K562 (cell line): ENCODE results near the gene SLFNL1. TPM values are rescaled to one million over a fixed set of nuclear protein-coding genes. Genes with fewer than 3 reads are reported as not detected.

Experiments
- BHLHE40 ChIP-seq: IDR thresholded peaks from 2 replicates; pipeline ENCODE4 v1.6.1; 2011; ENCODE audit warnings: low read length, improper control_type of control experiment
- BMI1 ChIP-seq: fragments of 150-350 bp; IDR thresholded peaks from 2 replicates; pipeline ENCODE4 v1.6.1; 2014; ENCODE audit warnings: low read length
- CAMTA2 ChIP-seq: fragments of 250-450 bp; sonication (Bioruptor Pico); conservative IDR thresholded peaks from 2 replicates; pipeline ENCODE4 v1.5.1; 2022
- CTBP1 ChIP-seq: fragments of 450-650 bp; IDR thresholded peaks from 2 replicates; pipeline ENCODE4 v1.6.1; 2016; ENCODE audit warnings: borderline replicate concordance
- DIDO1 ChIP-seq: fragments of 450-650 bp; IDR thresholded peaks from 2 replicates; pipeline ENCODE4 v1.6.1; 2016; ENCODE audit warnings: low read depth, missing biosample characterization, missing genetic modification characterization
- ELK3 ChIP-seq: fragments of 450-650 bp; formaldehyde crosslinking; IDR thresholded peaks from 2 replicates; pipeline ENCODE4 v1.4.0; 2020; ENCODE audit warnings: mild to moderate bottlenecking
- FUS ChIP-seq: fragments of 200-400 bp; formaldehyde crosslinking; optimal IDR thresholded peaks from 2 replicates; pipeline ENCODE3; 2017; ENCODE audit warnings: low read depth, low read length
- HDAC1 ChIP-seq, 2 experiments: fragments of 450-650 bp; IDR thresholded peaks; 2 replicates each; pipeline ENCODE4 v1.6.1; 2016 to 2017; ENCODE audit warnings: inconsistent platforms in 1 of 2, mild to moderate bottlenecking in 1 of 2, moderate library complexity in 1 of 2
- JUN ChIP-seq, 2 experiments: sonication (generic) in 1 of 2; formaldehyde crosslinking in 1 of 2; IDR thresholded peaks; 2 replicates each; pipeline versions ENCODE4 v1.6.1 to v1.8.0; 2012 to 2022; ENCODE audit warnings: borderline replicate concordance in 2 of 2, mild to moderate bottlenecking in 2 of 2, improper control_type of control experiment in 1 of 2, low read depth in 1 of 2, low read length in 1 of 2, missing genetic modification reagents in 1 of 2
- PHF20 ChIP-seq: fragments of 450-650 bp; IDR thresholded peaks from 2 replicates; pipeline ENCODE4 v1.6.1; 2018; ENCODE audit not compliant: partially characterized antibody
- RB1 ChIP-seq: fragments of 450-650 bp; IDR thresholded peaks from 2 replicates; pipeline ENCODE4 v1.6.1; 2017; ENCODE audit warnings: low read depth, mild to moderate bottlenecking
- SIN3B ChIP-seq: fragments of 450-650 bp; IDR thresholded peaks from 2 replicates; pipeline ENCODE4 v1.6.1; 2017; ENCODE audit warnings: low read depth, mild to moderate bottlenecking, moderate library complexity
- SMARCA4 ChIP-seq: fragments of 450-650 bp; IDR thresholded peaks from 2 replicates; pipeline ENCODE4 v1.6.1; 2016
- SREBF1 ChIP-seq: fragments of 150-350 bp; IDR thresholded peaks from 2 replicates; pipeline ENCODE4 v1.6.1; 2014; ENCODE audit warnings: antibody characterized with exemption, low read depth, low read length, borderline replicate concordance
- SRSF3 ChIP-seq: fragments of 200-400 bp; formaldehyde crosslinking; IDR thresholded peaks from 2 replicates; pipeline ENCODE4 v1.6.1; 2016; ENCODE audit warnings: mild to moderate bottlenecking, low read length, moderate library complexity; ENCODE audit not compliant: insufficient read depth
- TRIM24 ChIP-seq, 2 experiments: fragments of 450-650 bp; IDR thresholded peaks; 2 replicates each; pipeline ENCODE4 v1.6.1; 2016
- TRIM28 ChIP-seq: fragments of 450-650 bp; IDR thresholded peaks from 2 replicates; pipeline ENCODE4 v1.6.1; 2017
- ZBTB43 ChIP-seq: sonication (generic); formaldehyde crosslinking; IDR thresholded peaks from 2 replicates; pipeline ENCODE4 v1.8.0; 2023; ENCODE audit warnings: mild to moderate bottlenecking, missing genetic modification reagents
- ZNF263 ChIP-seq: sonication (generic); formaldehyde crosslinking; IDR thresholded peaks from 2 replicates; pipeline ENCODE4 v1.8.0; 2022; ENCODE audit warnings: mild to moderate bottlenecking, missing genetic modification reagents, borderline replicate concordance
- ZNF3 ChIP-seq: fragments of 250-450 bp; sonication (Bioruptor Pico); IDR thresholded peaks from 2 replicates; pipeline ENCODE4 v1.5.0; 2021; ENCODE audit warnings: mild to moderate bottlenecking, moderate library complexity
- ZNF316 ChIP-seq: fragments of 450-650 bp; IDR thresholded peaks from 2 replicates; pipeline ENCODE4 v1.6.1; 2016
- polyA plus RNA-seq, 8 experiments: library from polyadenylated mRNA; depleted of rRNA in 4 of 8; stranded (reverse) in 5 of 8; unstranded in 3 of 8; fragments of >200 nt; fragmentation: Nextera tagmentation in 2 of 8; fragmentation: Illumina TruSeq in 1 of 8; extraction: Ambion mirVana in 2 of 8; extraction: Trizol in 1 of 8; gene quantifications; 2 replicates each; pipeline versions ENCODE4 v1.2.1 to v1.2.3, GENCODE V29; 2011 to 2014; ENCODE audit warnings: inconsistent platforms in 1 of 8, missing spikeins in 1 of 8
- total RNA-seq, 7 experiments: library from RNA; depleted of rRNA in 6 of 7; stranded (reverse); fragments of >200 nt in 6 of 7; fragmentation: Illumina TruSeq in 2 of 7; extraction: Trizol in 2 of 7; gene quantifications; 2 replicates each; pipeline versions ENCODE4 v1.2.1 to v1.2.3, GENCODE V29; 2011 to 2021; ENCODE audit warnings: low replicate concordance in 1 of 7
- TF ChIP-seq, protein P1 (sequence below): fragments of 450-650 bp; IDR thresholded peaks from 2 replicates; pipeline ENCODE4 v1.6.1; 2018; ENCODE audit warnings: mild to moderate bottlenecking, low read depth; ENCODE audit not compliant: partially characterized antibody
- TF ChIP-seq, protein P2 (sequence below): fragments of 250-450 bp; sonication (Bioruptor Pico); IDR thresholded peaks from 2 replicates; pipeline ENCODE4 v1.5.0; 2022; ENCODE audit warnings: mild to moderate bottlenecking
- TF ChIP-seq, protein P3 (sequence below): sonication (generic); formaldehyde crosslinking; IDR thresholded peaks from 2 replicates; pipeline ENCODE4 v1.8.0; 2022; ENCODE audit warnings: mild to moderate bottlenecking, low read depth, missing genetic modification reagents

The SLFNL1 gene
- total and polyA plus RNA-seq, 9 of the 15 experiments (the other 6 are each of a cell fraction or from before 2014, with no cell fraction given): 0.05 to 0.14 (median 0.06) TPM; not detected in 5

DNA sequence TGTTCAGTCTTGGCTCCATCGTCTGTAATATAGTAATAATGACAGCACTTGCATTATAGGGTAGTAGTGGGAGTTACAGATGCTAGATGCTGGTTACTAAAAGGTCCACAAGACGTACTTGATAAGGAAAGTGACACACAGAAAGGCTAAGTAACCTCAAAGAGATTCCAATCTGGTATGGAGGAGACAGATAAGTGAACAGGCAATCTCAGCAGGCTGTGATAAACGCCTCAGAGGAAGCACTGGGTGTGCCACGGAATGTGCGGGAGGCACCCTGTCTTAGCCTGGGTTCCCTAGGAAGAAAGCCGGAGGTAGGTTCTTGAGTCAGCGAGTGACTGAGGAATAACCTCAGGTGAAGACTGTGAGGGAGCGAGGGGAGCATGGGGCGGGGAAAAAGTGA lies 46.6 kb downstream of the SLFNL1 start (continued):
- TF ChIP-seq FUS: no peak
- TF ChIP-seq, protein P1, sequence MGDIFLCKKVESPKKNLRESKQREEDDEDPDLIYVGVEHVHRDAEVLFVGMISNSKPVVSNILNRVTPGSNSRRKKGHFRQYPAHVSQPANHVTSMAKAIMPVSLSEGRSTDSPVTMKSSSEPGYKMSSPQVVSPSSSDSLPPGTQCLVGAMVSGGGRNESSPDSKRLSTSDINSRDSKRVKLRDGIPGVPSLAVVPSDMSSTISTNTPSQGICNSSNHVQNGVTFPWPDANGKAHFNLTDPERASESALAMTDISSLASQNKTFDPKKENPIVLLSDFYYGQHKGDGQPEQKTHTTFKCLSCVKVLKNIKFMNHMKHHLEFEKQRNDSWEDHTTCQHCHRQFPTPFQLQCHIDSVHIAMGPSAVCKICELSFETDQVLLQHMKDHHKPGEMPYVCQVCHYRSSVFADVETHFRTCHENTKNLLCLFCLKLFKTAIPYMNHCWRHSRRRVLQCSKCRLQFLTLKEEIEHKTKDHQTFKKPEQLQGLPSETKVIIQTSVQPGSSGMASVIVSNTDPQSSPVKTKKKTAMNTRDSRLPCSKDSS: no peak
- no peak for TF ChIP-seq SREBF1
- peak; percentile 99 for TF ChIP-seq CTBP1
- TF ChIP-seq DIDO1 (tag): no peak
- peak; percentile 67 to 82 for TF ChIP-seq TRIM24 (IDR thresholded peaks at IDR 0.05)
- TF ChIP-seq BHLHE40: peak; percentile 79
- TF ChIP-seq TRIM28: no peak
- no peak for TF ChIP-seq SRSF3
- TF ChIP-seq SMARCA4: peak; percentile 96
- TF ChIP-seq BMI1: no peak
- no peak for TF ChIP-seq SIN3B
- 0 out of 2 replicates have a peak, but pooled peaks have one; percentile 24 for TF ChIP-seq ZBTB43 (CRISPR knock-in tag)
- no peak for TF ChIP-seq ELK3 (CRISPR knock-in tag)
- peak; percentile 67; the same call in 1 of the 2 replicates for TF ChIP-seq JUN (IDR thresholded peaks at IDR 0.05; ENCODE audit: borderline replicate concordance, low read depth, low read length)
- no peak for TF ChIP-seq JUN (CRISPR knock-in tag; IDR thresholded peaks at IDR 0.05; ENCODE audit: borderline replicate concordance)
- no peak for TF ChIP-seq CAMTA2
- no peak for TF ChIP-seq ZNF316
- TF ChIP-seq HDAC1 (IDR thresholded peaks at IDR 0.05): peak in 1 of 2 experiments; percentile 99; a peak in 2 of 4 replicates
- no peak for TF ChIP-seq ZNF3 (CRISPR knock-in tag)
- no peak for TF ChIP-seq PHF20
- TF ChIP-seq, protein P2, sequence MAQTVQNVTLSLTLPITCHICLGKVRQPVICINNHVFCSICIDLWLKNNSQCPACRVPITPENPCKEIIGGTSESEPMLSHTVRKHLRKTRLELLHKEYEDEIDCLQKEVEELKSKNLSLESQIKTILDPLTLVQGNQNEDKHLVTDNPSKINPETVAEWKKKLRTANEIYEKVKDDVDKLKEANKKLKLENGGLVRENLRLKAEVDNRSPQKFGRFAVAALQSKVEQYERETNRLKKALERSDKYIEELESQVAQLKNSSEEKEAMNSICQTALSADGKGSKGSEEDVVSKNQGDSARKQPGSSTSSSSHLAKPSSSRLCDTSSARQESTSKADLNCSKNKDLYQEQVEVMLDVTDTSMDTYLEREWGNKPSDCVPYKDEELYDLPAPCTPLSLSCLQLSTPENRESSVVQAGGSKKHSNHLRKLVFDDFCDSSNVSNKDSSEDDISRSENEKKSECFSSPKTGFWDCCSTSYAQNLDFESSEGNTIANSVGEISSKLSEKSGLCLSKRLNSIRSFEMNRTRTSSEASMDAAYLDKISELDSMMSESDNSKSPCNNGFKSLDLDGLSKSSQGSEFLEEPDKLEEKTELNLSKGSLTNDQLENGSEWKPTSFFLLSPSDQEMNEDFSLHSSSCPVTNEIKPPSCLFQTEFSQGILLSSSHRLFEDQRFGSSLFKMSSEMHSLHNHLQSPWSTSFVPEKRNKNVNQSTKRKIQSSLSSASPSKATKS (CRISPR knock-in tag): no peak
- TF ChIP-seq ZNF263: no peak
- TF ChIP-seq, protein P3, sequence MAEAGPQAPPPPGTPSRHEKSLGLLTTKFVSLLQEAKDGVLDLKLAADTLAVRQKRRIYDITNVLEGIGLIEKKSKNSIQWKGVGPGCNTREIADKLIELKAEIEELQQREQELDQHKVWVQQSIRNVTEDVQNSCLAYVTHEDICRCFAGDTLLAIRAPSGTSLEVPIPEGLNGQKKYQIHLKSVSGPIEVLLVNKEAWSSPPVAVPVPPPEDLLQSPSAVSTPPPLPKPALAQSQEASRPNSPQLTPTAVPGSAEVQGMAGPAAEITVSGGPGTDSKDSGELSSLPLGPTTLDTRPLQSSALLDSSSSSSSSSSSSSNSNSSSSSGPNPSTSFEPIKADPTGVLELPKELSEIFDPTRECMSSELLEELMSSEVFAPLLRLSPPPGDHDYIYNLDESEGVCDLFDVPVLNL (CRISPR knock-in tag): no peak
- no peak; the same call in 1 of the 2 replicates for TF ChIP-seq RB1
